Panc1 (cell line): ENCODE measurements around the gene DCBLD2.

Source experiments
- TCF7L2 ChIP-seq: IDR thresholded peaks from 2 replicates; pipeline ENCODE4 v1.6.1; 2011; ENCODE audit warnings: mild to moderate bottlenecking, low read depth, low read length, inconsistent platforms
- TF ChIP-seq, protein P1 (sequence below): fragments of 450-650 bp; IDR thresholded peaks from 2 replicates; pipeline ENCODE4 v1.5.1; 2017; ENCODE audit warnings: mild to moderate bottlenecking

DNA sequence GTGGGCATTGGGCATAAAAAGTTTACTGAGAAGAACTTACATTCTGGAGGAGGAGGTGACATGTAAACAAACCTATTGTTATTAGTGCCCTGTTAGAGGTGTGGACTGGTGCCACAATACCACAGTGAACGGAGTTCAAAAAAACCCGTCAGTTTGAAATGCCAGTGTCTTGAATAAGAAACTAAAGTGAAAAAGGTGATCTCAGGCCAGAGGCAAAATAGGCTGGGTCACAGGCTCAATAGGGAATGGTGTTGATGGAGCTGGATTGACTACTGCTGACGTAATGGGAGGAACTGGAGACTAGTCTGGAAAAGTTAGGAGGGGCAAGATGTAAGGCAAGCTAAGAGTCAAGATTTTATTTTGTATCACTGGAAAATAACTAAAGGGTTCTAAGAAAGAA lies 1.6 kb upstream of the DCBLD2 start:
- TF ChIP-seq, protein P1, sequence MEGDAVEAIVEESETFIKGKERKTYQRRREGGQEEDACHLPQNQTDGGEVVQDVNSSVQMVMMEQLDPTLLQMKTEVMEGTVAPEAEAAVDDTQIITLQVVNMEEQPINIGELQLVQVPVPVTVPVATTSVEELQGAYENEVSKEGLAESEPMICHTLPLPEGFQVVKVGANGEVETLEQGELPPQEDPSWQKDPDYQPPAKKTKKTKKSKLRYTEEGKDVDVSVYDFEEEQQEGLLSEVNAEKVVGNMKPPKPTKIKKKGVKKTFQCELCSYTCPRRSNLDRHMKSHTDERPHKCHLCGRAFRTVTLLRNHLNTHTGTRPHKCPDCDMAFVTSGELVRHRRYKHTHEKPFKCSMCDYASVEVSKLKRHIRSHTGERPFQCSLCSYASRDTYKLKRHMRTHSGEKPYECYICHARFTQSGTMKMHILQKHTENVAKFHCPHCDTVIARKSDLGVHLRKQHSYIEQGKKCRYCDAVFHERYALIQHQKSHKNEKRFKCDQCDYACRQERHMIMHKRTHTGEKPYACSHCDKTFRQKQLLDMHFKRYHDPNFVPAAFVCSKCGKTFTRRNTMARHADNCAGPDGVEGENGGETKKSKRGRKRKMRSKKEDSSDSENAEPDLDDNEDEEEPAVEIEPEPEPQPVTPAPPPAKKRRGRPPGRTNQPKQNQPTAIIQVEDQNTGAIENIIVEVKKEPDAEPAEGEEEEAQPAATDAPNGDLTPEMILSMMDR, result no peak
- TF ChIP-seq TCF7L2, result no peak
